Liver (tissue), 9 donors: ENCODE results near the gene EPHB4. TPM values are rescaled to one million over a fixed set of nuclear protein-coding genes. Genes with fewer than 3 reads are reported as not detected.

Source experiments
- DNase-seq: peaks from one replicate; pipeline ENCODE4 v3.0.0-alpha.2; 2017; ENCODE audit warnings: low spot score
- H3K27ac ChIP-seq, 2 donors: one replicate each; pipeline ENCODE4 v1.7.0; 2013; ENCODE audit warnings: inconsistent platforms in 2 of 2, low read length in 2 of 2, control low read depth in 1 of 2, low read depth in 1 of 2, mild to moderate bottlenecking in 1 of 2
- H3K27me3 ChIP-seq, 4 donors: one replicate each; pipeline versions ENCODE4 v1.6.1 to v1.7.0; 2013; ENCODE audit warnings: low read length in 3 of 4, inconsistent platforms in 1 of 4, mild to moderate bottlenecking in 1 of 4, moderate library complexity in 1 of 4; ENCODE audit not compliant: control insufficient read depth in 4 of 4, insufficient read depth in 4 of 4
- H3K36me3 ChIP-seq, 4 donors: one replicate each; pipeline versions ENCODE4 v1.6.1 to v1.7.0; 2013; ENCODE audit warnings: low read length in 3 of 4, mild to moderate bottlenecking in 3 of 4, low read depth in 1 of 4, moderate library complexity in 1 of 4; ENCODE audit not compliant: control insufficient read depth in 4 of 4, insufficient read depth in 3 of 4
- H3K4me1 ChIP-seq, 4 donors: one replicate each; pipeline versions ENCODE4 v1.6.1 to v1.7.0; 2013; ENCODE audit warnings: low read length in 3 of 4, mild to moderate bottlenecking in 3 of 4, moderate library complexity in 1 of 4; ENCODE audit not compliant: control insufficient read depth in 4 of 4, insufficient read depth in 4 of 4
- H3K4me3 ChIP-seq, 3 donors: one replicate each; pipeline versions ENCODE4 v1.6.1 to v1.7.0; 2013; ENCODE audit warnings: low read length in 3 of 3, control low read depth in 1 of 3, low read depth in 1 of 3, mild to moderate bottlenecking in 1 of 3
- H3K9ac ChIP-seq, 2 donors: one replicate each; pipeline ENCODE4 v1.7.0; 2013; ENCODE audit warnings: low read length in 2 of 2, mild to moderate bottlenecking in 2 of 2, moderate library complexity in 2 of 2, control low read depth in 1 of 2, low read depth in 1 of 2
- H3K9me3 ChIP-seq, 4 donors: one replicate each; pipeline versions ENCODE4 v1.6.1 to v1.7.0; 2013; ENCODE audit warnings: low read length in 3 of 4; ENCODE audit not compliant: control insufficient read depth in 4 of 4
- EGR1 ChIP-seq, 2 donors: IDR thresholded peaks; 2 replicates each; pipeline ENCODE4 v1.6.1; 2016 to 2018; ENCODE audit warnings: antibody characterized with exemption in 2 of 2, low read depth in 2 of 2
- FOXA1 ChIP-seq: IDR thresholded peaks from 2 replicates; pipeline ENCODE4 v1.6.1; 2016; ENCODE audit warnings: antibody characterized with exemption
- FOXA2 ChIP-seq: IDR thresholded peaks from 2 replicates; pipeline ENCODE4 v1.6.1; 2016; ENCODE audit warnings: antibody characterized with exemption
- GABPA ChIP-seq, 2 donors: IDR thresholded peaks in 1 of 2; conservative IDR thresholded peaks in 1 of 2; 2 replicates each; pipeline ENCODE4 v1.6.1; 2016; ENCODE audit warnings: antibody characterized with exemption in 2 of 2, mild to moderate bottlenecking in 1 of 2, moderate library complexity in 1 of 2
- HNF4G ChIP-seq: IDR thresholded peaks from 2 replicates; pipeline ENCODE4 v1.6.1; 2016; ENCODE audit warnings: antibody characterized with exemption
- JUND ChIP-seq, 2 donors: IDR thresholded peaks; 2 replicates each; pipeline ENCODE4 v1.6.1; 2016; ENCODE audit warnings: antibody characterized with exemption in 2 of 2
- NR2F2 ChIP-seq: IDR thresholded peaks from 2 replicates; pipeline ENCODE4 v1.6.1; 2016; ENCODE audit warnings: antibody characterized with exemption
- RAD21 ChIP-seq, 2 donors: IDR thresholded peaks; 2 replicates each; pipeline ENCODE4 v1.6.1; 2016; ENCODE audit warnings: antibody characterized with exemption in 2 of 2, mild to moderate bottlenecking in 2 of 2
- RXRA ChIP-seq, 2 donors: IDR thresholded peaks; 2 replicates each; pipeline ENCODE4 v1.6.1; 2017 to 2018; ENCODE audit warnings: antibody characterized with exemption in 2 of 2, mild to moderate bottlenecking in 1 of 2
- SP1 ChIP-seq: IDR thresholded peaks from 2 replicates; pipeline ENCODE4 v1.6.1; 2018; ENCODE audit warnings: antibody characterized with exemption, mild to moderate bottlenecking
- TAF1 ChIP-seq: conservative IDR thresholded peaks from 2 replicates; pipeline ENCODE4 v1.6.1; 2016; ENCODE audit warnings: antibody characterized with exemption, mild to moderate bottlenecking
- YY1 ChIP-seq: IDR thresholded peaks from 2 replicates; pipeline ENCODE4 v1.6.1; 2016; ENCODE audit warnings: antibody characterized with exemption, mild to moderate bottlenecking
- WGBS: extraction: QIAGEN DNeasy Blood & Tissue Kit; methylation state at CpG from one replicate; pipeline ENCODE4 v1.1.7; 2013; 5-methylcytosine and 5-hydroxymethylcytosine counted together
- polyA plus RNA-seq, 2 donors: library from polyadenylated mRNA; stranded (reverse) in 1 of 2; unstranded in 1 of 2; fragments of 200-250 nt in 1 of 2; fragments of >200 nt in 1 of 2; fragmentation: Nextera tagmentation in 1 of 2; extraction: Ambion mirVana in 1 of 2; gene quantifications; one replicate each; pipeline versions ENCODE4 v1.2.1 to v1.2.3, GENCODE V29; 2013 to 2015
- total RNA-seq, 2 donors: library from RNA; depleted of rRNA; stranded (reverse); fragments of >200 nt; gene quantifications; one replicate each; pipeline ENCODE4 v1.2.3, GENCODE V29; 2014
- TF ChIP-seq, protein P1 (sequence below): IDR thresholded peaks from 2 replicates; pipeline ENCODE4 v1.6.1; 2016; ENCODE audit warnings: antibody characterized with exemption
- TF ChIP-seq, protein P2 (sequence below): fragments of 150-350 bp; IDR thresholded peaks from 2 replicates; pipeline ENCODE4 v1.5.1; 2017; ENCODE audit warnings: improper control_type of control experiment, low read depth, low read length; ENCODE audit not compliant: missing input control
- TF ChIP-seq, protein P3 (sequence below): IDR thresholded peaks from 2 replicates; pipeline ENCODE4 v1.6.1; 2016; ENCODE audit warnings: antibody characterized with exemption
- TF ChIP-seq, protein P4 (sequence below): IDR thresholded peaks from 2 replicates; pipeline ENCODE4 v1.6.1; 2016; ENCODE audit warnings: antibody characterized with exemption, mild to moderate bottlenecking
- donor health status: healthy.
- donor health status: healthy.
- donor health status: healthy.
- donor health status: healthy.
- donor health status: healthy.

Gene EPHB4
- total and polyA plus RNA-seq, 4 donors = 14.4 to 53.0 (median 50.0) TPM

DNA sequence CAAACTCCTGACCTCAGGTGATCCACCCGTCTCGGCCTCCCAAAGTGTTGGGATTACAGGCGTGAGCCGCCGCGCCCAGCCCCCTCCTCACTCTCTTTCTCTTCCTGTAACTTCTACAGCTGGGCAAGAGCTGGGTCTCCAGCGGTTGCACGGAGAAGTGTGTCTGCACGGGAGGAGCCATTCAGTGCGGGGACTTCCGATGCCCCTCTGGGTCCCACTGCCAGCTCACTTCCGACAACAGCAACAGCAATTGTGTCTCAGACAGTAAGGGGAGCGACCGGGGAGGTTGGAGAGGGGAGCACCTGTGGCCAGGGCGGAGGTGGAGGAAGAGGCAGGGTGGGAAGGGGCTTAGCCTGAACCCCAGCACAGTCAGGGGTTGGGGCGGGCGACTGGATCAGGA lies 41.4 kb downstream of the EPHB4 start:
- no peak overlapping the region for H3K27ac ChIP-seq
- DNase-seq = no peak
- no peak overlapping the region for H3K4me3 ChIP-seq
- WGBS = 55% methylated on average over 17 of the region's 17 CpGs
- H3K36me3 ChIP-seq = no peaks in the 10 kb centered on the region
- H3K4me1 ChIP-seq = no peaks in the 10 kb centered on the region
- TF ChIP-seq RXRA (IDR thresholded peaks at IDR 0.05) (no peak), GABPA (IDR thresholded peaks at IDR 0.05 in 1 of 2, conservative IDR thresholded peaks at IDR 0.05 in 1 of 2) (no peak), FOXA2 (no peak), EGR1 (IDR thresholded peaks at IDR 0.05; ENCODE audit: low read depth in 2 of 2) (no peak), HNF4G (no peak), TAF1 (no peak), RAD21 (IDR thresholded peaks at IDR 0.05) (no peak)
- TF ChIP-seq, protein P1, sequence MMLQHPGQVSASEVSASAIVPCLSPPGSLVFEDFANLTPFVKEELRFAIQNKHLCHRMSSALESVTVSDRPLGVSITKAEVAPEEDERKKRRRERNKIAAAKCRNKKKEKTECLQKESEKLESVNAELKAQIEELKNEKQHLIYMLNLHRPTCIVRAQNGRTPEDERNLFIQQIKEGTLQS = no peak
- H3K27me3 ChIP-seq = no peaks in the 10 kb centered on the region
- H3K9me3 ChIP-seq = peaks cover 0 to 2% (median 0%) of the 10 kb centered on the region in 4 donors
- H3K9ac ChIP-seq = no peak overlapping the region

DNA sequence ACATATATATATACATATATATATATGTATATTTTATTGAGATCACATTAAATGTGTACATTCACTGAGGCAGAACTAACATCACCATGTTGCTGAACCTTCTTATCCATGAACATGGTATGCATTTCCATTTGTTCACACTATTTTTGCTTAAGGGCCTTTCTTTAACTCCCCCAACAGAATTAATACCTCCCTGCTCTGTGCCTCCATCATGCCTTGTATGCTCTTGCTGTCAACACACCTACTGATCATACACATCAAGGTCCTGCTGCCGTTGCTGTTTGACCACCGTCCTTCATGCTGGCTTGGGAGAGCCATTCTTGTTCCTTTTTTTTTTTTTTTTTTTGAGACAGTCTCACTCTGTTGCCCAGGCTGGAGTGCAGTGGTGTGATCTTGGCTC lies 43.5 kb downstream of the EPHB4 start:
- no peak overlapping the region for H3K4me3 ChIP-seq
- H3K36me3 ChIP-seq = no peaks in the 10 kb centered on the region
- H3K9me3 ChIP-seq = peaks cover 0 to 2% (median 0%) of the 10 kb centered on the region in 4 donors
- no peaks in the 10 kb centered on the region for H3K4me1 ChIP-seq
- no peak overlapping the region for H3K27ac ChIP-seq
- no peak overlapping the region for H3K9ac ChIP-seq
- H3K27me3 ChIP-seq = no peaks in the 10 kb centered on the region
- TF ChIP-seq, protein P1 = no peak
- no peak for DNase-seq
- 97% methylated on average over 2 of the region's 2 CpGs for WGBS

DNA sequence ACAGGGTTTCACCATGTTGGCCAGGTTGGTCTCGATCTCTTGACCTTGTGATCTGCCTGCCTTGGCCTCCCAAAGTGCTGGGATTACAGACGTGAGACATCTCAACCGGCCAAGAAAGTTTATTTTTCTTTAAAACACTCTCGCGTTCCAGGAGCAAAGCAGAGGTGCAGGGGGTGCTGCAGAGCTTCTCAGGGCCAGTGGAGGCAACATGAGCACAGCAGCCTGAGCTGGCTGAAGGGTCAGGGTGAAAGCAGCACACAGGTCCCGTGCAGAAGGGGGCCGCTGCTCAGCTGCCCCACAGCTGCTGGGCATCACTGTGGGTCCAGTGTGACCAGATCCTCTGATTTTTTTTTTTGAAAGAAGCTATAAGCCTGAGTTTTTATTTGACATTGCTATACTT lies 46.1 kb downstream of the EPHB4 start:
- TF ChIP-seq RAD21 (IDR thresholded peaks at IDR 0.05) (no peak), YY1 (no peak), JUND (IDR thresholded peaks at IDR 0.05) (no peak), FOXA2 (no peak), HNF4G (no peak), TAF1 (no peak), GABPA (IDR thresholded peaks at IDR 0.05 in 1 of 2, conservative IDR thresholded peaks at IDR 0.05 in 1 of 2) (no peak), EGR1 (IDR thresholded peaks at IDR 0.05; ENCODE audit: low read depth in 2 of 2) (no peak), RXRA (IDR thresholded peaks at IDR 0.05) (no peak), NR2F2 (no peak), FOXA1 (no peak), SP1 (no peak)
- TF ChIP-seq, protein P2, sequence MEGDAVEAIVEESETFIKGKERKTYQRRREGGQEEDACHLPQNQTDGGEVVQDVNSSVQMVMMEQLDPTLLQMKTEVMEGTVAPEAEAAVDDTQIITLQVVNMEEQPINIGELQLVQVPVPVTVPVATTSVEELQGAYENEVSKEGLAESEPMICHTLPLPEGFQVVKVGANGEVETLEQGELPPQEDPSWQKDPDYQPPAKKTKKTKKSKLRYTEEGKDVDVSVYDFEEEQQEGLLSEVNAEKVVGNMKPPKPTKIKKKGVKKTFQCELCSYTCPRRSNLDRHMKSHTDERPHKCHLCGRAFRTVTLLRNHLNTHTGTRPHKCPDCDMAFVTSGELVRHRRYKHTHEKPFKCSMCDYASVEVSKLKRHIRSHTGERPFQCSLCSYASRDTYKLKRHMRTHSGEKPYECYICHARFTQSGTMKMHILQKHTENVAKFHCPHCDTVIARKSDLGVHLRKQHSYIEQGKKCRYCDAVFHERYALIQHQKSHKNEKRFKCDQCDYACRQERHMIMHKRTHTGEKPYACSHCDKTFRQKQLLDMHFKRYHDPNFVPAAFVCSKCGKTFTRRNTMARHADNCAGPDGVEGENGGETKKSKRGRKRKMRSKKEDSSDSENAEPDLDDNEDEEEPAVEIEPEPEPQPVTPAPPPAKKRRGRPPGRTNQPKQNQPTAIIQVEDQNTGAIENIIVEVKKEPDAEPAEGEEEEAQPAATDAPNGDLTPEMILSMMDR = no peak
- TF ChIP-seq, protein P3, sequence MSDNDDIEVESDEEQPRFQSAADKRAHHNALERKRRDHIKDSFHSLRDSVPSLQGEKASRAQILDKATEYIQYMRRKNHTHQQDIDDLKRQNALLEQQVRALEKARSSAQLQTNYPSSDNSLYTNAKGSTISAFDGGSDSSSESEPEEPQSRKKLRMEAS = no peak
- TF ChIP-seq, protein P4, sequence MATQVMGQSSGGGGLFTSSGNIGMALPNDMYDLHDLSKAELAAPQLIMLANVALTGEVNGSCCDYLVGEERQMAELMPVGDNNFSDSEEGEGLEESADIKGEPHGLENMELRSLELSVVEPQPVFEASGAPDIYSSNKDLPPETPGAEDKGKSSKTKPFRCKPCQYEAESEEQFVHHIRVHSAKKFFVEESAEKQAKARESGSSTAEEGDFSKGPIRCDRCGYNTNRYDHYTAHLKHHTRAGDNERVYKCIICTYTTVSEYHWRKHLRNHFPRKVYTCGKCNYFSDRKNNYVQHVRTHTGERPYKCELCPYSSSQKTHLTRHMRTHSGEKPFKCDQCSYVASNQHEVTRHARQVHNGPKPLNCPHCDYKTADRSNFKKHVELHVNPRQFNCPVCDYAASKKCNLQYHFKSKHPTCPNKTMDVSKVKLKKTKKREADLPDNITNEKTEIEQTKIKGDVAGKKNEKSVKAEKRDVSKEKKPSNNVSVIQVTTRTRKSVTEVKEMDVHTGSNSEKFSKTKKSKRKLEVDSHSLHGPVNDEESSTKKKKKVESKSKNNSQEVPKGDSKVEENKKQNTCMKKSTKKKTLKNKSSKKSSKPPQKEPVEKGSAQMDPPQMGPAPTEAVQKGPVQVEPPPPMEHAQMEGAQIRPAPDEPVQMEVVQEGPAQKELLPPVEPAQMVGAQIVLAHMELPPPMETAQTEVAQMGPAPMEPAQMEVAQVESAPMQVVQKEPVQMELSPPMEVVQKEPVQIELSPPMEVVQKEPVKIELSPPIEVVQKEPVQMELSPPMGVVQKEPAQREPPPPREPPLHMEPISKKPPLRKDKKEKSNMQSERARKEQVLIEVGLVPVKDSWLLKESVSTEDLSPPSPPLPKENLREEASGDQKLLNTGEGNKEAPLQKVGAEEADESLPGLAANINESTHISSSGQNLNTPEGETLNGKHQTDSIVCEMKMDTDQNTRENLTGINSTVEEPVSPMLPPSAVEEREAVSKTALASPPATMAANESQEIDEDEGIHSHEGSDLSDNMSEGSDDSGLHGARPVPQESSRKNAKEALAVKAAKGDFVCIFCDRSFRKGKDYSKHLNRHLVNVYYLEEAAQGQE = no peak
- TF ChIP-seq, protein P1 = no peak
- no peak overlapping the region for H3K9ac ChIP-seq
- peaks cover 0 to 2% (median 0%) of the 10 kb centered on the region in 4 donors for H3K9me3 ChIP-seq
- no peaks in the 10 kb centered on the region for H3K4me1 ChIP-seq
- no peaks in the 10 kb centered on the region for H3K27me3 ChIP-seq
- DNase-seq = no peak
- H3K36me3 ChIP-seq = no peaks in the 10 kb centered on the region
- H3K27ac ChIP-seq = no peak overlapping the region
- 70% methylated on average over 7 of the region's 7 CpGs for WGBS
- H3K4me3 ChIP-seq = no peak overlapping the region
